GM18873 (cell line): ENCODE measurements around the gene KRTAP10-6.
"Not testable (repeated sequence)": the region's sequence is repeated elsewhere in the genome, so short reads cannot be mapped to it uniquely, and the experiment has no call there.

Experiments
- ATAC-seq: cut with Tn5 transposase; IDR thresholded peaks from one replicate; pipeline ENCODE4 v1.9.1; 2021; ENCODE audit warnings: mild to moderate bottlenecking, moderate library complexity, moderate number of reproducible peaks; ENCODE audit not compliant: unreplicated experiment, low FRiP score

KRTAP10-6 gene

GRCh38 chr21:44580231-44580821, 12.0 kb downstream of the KRTAP10-6 start, which contains the start of gene KRTAP10-5:
TSS of gene KRTAP10-5 (minus strand) at chr21:44580604. CDS start at chr21:44580578, 26 bp downstream.
- not testable (repeated sequence) for ATAC-seq

GRCh38 chr21:44579833-44580144, 12.5 kb downstream of the KRTAP10-6 start:
- ATAC-seq: no peak

GRCh38 chr21:44579056-44579832, 13.1 kb downstream of the KRTAP10-6 start:
- no peak for ATAC-seq

GRCh38 chr21:44578371-44579055, 13.8 kb downstream of the KRTAP10-6 start:
- no peak for ATAC-seq

DNA sequence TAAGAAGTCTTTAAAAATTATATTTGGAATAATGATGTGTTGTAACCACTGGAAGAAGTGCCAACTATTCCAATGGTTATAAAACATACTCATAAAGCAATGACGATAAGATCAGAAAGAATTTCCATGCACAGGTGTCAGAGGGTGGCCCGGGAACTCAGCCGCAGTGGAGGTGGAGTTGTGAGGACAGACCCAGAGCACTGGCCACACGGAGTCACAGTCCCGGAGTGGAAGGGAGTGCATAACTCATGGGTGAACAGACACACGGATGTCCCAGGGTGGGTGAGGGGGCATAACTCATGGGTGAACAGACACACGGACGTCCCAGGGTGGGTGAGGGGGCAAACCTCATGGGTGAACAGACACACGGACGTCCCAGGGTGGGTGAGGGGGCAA, 16.3 kb downstream of the KRTAP10-6 start:
- ATAC-seq: no peak

DNA sequence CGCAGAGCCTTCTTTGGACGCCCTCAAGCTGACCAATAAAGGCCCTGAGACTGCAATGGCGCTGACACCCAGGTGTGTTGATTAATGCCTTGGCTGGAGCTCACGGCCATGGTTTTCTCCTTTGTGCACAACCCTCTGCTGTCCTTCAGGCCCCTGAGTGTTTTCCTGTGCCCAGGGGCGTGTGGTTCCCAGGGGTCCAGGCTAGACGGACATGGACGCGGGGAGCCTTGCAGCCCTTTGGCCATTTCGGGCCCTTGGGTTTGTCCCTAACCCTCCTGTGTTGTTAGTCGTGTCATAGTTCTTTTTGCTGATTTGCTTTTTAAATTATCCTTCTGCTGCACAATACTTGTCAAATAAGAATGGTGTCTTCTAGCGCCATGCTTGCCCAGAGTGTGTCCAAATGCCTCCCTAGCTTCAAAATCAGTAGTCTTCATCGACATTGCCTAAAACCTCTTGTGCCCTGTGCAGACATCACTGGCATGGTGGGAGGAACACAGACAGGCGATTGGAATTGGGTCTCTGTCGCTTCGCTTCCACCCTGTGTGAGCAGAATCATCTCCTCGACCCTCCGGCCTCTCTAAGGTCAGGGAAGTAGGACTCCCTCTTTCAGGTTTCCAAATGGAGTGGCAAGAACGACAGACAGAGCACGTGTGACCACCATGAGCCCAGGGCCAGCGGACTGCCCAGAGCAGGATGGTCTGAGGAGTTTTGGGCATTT, 16.8 kb downstream of the KRTAP10-6 start:
- ATAC-seq: no peak

DNA sequence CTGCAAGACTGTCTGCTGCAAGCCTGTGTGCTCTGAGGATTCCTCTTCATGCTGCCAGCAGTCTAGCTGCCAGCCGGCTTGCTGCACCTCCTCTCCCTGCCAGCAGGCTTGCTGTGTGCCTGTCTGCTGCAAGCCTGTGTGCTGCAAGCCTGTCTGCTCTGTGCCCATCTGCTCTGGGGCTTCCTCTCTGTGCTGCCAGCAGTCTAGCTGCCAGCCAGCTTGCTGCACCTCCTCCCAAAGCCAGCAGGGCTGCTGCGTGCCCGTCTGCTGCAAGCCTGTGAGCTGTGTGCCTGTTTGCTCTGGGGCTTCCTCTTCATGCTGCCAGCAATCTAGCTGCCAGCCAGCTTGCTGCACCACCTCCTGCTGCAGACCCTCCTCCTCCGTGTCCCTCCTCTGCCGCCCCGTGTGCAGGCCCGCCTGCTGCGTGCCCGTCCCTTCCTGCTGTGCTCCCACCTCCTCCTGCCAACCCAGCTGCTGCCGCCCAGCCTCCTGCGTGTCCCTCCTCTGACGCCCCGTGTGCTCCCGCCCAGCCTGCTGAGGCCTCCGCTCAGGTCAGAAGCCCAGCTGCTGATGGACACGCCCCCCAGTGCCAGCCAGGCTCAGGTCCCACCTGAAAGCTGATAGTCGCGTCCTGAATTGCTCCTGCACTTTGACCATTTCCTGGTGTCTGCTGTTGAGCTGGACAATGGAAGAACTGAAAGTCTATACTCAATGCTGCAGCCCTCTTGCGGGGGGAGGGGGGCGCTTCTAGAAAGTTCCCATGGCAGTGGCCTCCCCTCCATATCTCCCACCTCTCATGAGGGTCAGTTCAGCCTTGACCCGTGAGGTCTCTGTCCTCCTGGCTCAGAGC, 17.6 kb downstream of the KRTAP10-6 start:
- ATAC-seq: no peak

GRCh38 chr21:44573630-44574456, 18.5 kb downstream of the KRTAP10-6 start, which contains the start of gene KRTAP10-4:
TSS of gene KRTAP10-4 (plus strand) at chr21:44573729. CDS start at chr21:44573759, 30 bp downstream.
- ATAC-seq: not testable (repeated sequence)

- ATAC-seq: no peak
Observed at GRCh38 chr21:44572959-44573583, 19.2 kb downstream of the KRTAP10-6 start.

- no peak for ATAC-seq
Observed at GRCh38 chr21:44571844-44572782, 20.2 kb downstream of the KRTAP10-6 start.

GRCh38 chr21:44571296-44571695, 21.0 kb downstream of the KRTAP10-6 start:
- ATAC-seq: no peak

GRCh38 chr21:44569861-44570517, 22.3 kb downstream of the KRTAP10-6 start:
- ATAC-seq: no peak

- no peak for ATAC-seq
Observed at GRCh38 chr21:44568667-44569556, 23.4 kb downstream of the KRTAP10-6 start.

DNA sequence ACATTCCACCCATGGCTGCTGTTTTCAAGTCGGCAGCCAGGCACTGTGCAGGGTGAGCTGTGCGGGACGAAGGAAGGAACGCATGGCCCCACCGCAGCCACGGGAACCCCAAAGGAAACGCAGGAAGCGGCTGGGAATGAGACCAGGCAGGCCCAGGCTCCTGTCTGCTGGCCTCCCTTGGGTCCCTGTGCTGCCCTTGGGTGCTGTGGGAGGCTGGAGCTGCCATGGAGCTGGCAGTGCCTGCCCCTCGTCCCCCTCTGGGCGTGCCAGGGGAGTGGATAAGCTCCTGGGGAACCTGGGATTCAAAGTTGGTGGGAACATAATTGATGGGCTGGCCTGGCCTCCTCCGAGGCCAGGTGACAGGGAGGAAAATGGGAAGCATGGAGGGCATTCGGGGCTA, 24.0 kb downstream of the KRTAP10-6 start:
- ATAC-seq: no peak

- ATAC-seq: no peak
Observed at GRCh38 chr21:44567481-44568171, 24.7 kb downstream of the KRTAP10-6 start.
